Measurements from ENCODE around the gene ARHGEF37.

ARHGEF37 gene

DNA sequence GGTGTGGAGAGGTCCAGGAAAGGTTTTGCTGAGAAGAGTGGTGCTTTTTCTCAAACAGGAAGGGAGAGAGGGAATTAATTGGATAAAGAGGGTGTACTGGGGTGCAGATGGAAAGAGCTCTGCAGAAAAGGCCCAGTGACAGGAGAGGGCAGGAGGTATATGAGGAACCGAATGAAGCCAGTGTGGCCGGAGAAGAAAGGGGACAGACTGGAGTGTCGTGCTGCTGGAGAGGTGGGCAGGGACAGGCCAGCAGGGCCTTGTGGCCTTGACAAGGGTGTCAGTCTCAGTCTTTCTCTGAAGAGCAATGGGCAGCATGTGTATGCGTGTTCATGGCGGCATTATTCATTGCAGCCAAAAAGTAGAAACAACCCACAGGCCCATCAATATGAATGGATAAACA lies 48.1 kb downstream of the ARHGEF37 start:
- no peak for DNase-seq (ENCODE audit: low read depth)

DNA sequence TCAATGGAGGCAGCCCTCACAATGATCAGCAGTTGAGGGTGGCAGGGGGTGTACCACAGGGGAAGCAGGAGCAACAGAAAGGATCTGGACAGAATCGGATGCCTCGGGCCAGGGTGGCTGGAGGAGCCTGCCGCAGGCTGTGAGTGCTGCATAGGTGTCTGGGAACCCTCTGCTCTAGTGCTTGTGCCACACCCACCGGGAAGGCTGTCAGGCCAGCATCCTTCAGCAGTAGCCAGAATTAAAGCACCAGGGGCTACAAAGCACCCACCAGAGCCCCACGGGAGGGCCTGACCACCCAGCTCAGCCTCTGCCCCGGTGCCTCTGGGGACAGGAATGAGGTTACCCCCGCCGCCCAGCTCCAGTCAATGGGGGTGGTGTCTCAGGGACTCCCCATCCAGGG lies 49.0 kb downstream of the ARHGEF37 start:
- no peak for DNase-seq (ENCODE audit: low read depth)

DNA sequence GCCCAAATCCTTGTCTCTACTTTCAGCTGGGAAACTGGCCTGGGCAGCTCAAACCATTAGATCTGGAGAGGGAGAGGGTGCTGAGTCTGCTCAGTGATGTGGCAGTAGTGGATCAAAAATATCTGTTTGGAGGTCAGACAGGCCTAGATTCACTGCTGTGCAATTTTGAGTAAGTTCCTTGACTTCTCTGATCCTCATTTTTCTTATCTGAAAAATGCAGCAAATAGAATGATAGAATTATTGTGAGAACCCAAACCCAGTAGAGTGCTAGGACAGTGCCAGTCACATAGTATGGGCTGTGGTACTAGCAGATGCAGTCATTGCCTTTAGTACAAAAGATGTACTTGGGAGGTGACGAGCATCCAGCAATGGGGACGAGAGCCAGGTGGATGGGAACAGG lies 50.2 kb downstream of the ARHGEF37 start:
- no peak for DNase-seq (ENCODE audit: low read depth)

DNA sequence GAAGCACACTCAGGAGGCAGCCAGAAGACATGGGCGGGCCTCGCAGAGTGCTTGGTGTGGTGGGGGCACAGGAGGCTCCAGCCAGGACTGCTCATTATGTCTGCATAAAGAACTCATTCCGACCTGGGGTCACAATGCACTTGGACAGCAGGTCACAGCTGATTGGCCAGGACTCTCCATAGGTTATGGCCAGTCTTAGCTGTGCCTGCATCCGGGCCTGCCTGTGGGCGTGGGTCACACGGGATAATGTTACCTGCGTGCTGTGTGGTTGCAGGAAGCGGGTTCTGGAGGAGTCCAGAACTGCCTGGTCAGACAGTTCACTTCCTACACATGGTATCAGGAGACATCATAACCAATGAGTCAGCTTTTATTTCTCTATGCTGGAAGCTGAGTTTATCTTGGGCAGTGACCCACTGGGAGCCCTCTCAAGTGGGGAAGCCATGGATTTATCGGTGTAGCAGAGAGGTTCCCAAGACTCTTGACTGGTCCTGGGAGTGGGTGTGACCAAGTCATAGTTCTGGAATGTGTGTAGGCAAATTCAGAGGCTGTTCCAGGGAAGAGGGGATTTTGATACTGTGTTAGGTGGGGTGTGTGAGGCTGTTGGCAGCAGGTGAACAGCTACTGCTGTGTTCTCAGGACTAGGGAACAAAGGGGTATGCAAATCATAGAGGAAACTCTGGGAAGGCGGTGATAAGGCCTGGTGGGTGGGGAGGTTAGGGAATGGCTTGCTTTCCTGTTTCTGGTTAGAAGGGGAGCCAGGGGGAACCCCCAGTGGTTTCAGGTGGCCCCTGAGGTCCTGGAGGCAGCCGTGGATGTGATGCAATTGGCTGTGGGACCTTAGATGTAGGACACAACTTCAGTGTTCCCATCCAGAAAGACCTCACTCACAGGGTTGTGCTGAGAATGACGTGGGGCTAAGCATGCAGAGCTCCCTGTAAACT lies 51.3 kb downstream of the ARHGEF37 start:
- DNase-seq (ENCODE audit: low read depth): no peak

DNA sequence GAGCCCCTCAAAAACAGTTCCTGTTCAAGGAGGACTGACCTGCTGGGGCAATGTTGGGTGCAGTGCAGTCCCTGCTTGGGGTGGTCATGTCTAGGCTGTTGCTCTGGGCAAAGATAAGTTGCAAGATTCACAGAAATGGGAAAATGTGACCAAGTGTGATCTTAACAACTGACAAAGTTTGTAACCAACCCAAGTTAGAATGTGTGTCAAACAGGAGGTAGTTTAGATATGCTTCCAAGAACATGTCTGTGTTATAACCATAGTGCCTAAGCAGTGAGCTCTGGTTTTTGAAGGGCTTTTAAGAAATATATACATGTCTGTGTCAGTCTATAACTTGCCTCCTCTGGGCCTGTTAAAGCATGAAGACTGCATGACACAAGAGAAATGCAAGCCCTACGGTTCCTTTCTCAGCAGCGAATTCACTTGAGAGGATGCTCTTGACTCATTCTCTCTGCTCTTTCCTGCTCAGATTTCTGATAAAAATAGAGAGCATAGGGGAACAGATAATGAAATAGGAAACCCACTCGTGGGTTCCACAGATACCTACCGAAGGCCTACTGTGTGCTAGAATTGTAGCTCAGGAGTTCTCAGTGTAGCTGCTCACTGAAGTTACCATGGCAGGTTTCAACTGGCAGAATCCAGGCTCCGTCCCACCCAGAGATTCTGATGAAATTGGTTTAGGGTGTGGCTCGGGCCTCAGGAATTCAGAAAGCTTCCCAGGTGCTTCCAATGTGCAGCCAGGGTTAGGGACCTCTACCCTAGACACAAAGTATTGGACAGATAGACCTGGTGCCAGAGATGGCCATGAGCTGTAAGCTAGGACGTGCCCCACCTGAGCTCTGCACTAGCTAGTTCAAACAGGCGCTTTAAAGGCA lies 52.4 kb downstream of the ARHGEF37 start:
- DNase-seq (ENCODE audit: low read depth): no peak

DNA sequence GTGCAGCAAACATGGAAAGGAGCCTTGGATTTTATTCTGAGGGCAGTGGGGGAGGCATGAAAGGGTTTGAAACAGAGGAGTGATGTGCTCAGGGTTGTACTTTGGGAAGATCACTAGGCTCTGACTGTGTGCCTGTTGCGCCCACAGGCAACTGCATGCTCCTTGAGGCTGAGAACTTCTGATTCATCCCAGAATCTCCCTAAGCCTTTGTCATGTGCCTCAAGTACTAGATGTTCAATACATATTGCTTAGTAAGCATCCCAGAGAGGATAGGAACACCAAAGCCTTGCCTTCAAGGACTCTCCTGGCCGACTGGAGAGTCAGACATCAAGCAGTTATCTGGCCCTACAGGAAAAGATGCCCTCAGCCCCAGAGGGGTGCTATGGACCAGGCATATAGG lies 54.1 kb downstream of the ARHGEF37 start:
- no peak for DNase-seq (ENCODE audit: low read depth)

GRCh38 chr5:149636191-149636860 lies 55.0 kb downstream of the ARHGEF37 start:
- DNase-seq (ENCODE audit: low read depth): no peak

- DNase-seq (ENCODE audit: low read depth): no peak
Observed at GRCh38 chr5:149636861-149637246, 55.6 kb downstream of the ARHGEF37 start.

DNA sequence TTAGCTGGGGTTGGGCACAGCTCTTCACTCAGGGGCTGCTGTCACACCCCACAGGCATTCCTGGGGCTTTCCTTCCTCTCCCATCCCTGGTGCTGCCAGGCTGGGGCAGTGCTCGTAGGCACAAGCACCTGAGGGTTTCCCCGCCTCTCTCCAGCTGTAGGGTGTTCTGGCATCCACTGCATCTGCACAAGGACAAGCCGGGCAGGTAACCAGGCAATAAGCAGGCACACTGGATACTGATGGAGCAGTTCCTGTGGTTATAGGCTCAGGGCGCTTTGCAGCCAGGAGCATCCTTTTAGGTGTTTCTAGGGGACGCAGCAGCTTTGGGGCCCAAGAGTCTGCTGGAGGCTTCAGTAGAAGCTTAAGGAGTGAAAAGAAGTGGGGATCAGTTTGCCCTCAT lies 56.8 kb downstream of the ARHGEF37 start:
- no peak for DNase-seq (ENCODE audit: low read depth)

DNA sequence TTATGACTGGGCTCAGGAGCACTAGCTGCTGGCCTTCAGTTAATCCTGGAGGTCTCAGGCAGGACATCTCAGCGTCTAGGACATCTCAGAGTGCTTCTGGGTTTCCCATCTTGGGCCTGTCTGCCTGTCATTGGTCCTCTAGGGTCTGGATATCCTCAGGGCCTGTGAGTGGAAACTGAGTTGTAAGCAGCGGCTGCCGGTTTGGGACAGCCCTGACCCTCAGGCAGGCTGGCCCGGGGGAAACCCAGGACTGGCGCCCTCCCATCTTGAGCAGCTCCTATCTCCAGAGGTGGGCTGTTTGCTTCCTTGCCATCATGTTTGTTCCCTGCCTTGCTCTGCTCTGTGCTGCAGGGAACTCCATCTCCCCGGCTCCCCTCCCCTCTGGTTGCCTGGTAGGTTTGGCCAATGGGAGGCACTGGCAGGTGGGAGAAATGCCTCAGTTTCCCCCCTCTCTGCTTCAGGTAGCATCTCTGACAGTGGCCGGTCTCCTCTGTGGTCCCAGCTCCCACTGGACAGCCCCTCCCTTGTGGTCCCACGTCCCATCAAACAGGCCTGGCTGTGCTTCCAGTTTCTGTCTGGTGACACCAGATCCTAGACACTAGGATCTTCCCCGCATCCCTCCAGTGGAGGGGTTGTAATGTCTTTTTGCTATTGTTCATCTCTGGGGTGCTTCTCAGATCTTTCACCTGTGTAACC lies 57.4 kb downstream of the ARHGEF37 start:
- DNase-seq (ENCODE audit: low read depth): no peak

DNA sequence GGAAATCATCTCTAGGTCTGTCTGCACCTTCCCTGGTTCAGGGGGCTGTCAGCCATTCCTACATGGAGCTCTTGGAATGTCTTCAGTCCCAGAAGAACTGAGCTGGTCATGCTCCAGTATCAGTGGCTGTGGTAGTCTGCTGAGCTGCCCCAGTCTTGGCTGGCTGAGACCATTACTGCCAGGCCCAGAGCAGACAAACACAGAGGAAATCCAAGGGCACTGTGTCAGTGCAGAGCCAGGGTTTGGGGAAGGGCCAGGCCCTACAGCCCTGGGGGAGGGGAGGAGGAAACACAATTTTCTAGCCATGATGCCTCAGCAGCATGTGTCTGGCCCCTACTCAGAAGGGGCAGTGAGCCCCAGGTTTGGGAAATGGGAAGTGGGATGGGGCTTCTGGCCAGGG lies 58.4 kb downstream of the ARHGEF37 start:
- no peak for DNase-seq (ENCODE audit: low read depth)

DNA sequence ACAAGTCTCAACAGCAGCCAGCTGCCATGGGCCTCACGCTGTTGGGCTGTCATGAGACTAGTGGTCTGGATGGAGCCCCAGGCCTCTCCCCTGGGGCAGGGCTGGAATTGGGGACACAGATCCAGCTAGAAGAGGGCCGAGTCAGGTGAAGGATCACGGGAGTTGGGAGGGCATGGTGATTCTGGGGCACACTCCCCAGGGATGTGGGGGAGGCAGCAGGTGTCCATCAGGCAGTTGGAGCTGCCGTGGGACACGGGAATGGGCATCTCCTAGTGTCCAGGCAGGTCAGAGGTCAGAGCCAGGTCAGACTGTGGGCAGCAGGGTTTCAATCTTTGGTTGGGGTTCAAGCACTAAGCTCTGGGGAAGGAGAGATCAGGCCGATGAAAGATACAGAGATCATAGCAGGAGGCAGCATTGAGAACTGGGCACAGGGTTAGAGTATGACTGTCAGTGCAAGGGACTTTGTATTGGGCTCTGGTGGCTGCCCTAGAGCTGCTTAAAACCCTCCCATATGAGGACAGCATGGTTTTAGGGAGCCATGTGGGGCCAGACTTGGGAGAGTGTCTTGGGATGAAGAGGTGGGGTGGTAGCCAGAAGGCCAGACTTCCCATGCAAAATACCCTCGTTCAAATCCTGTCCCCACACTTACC lies 59.2 kb downstream of the ARHGEF37 start:
- no peak for DNase-seq (ENCODE audit: low read depth)

GRCh38 chr5:149641000-149641576 lies 59.8 kb downstream of the ARHGEF37 start:
- DNase-seq (ENCODE audit: low read depth): no peak

GRCh38 chr5:149641600-149641999 lies 60.3 kb downstream of the ARHGEF37 start:
- DNase-seq (ENCODE audit: low read depth): no peak

DNA sequence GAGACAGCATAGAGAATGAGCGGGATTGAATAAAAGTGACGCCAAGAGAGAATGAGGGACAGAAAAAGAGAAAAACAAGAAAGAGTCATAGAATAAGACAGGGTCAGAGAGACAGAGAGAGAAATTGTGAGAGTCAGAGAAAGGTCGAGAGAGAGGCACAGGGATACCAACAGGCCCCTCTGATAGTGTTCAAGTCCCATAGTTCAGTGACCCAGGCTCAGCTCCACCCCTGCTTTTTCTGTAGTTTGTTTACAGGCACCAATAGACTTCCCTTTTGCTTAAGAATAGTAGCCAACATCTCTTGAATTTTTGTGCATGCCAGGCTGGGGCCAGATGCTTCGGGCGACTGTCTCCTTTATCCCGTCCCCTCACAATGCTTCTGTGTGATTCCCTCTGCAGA lies 62.5 kb downstream of the ARHGEF37 start:
- no peak for DNase-seq (ENCODE audit: low read depth)

- no peak for DNase-seq (ENCODE audit: low read depth)
Observed at GRCh38 chr5:149644629-149645028, 63.3 kb downstream of the ARHGEF37 start.

- no peak for DNase-seq (ENCODE audit: low read depth)
Observed at GRCh38 chr5:149645236-149645635, 63.9 kb downstream of the ARHGEF37 start.

DNA sequence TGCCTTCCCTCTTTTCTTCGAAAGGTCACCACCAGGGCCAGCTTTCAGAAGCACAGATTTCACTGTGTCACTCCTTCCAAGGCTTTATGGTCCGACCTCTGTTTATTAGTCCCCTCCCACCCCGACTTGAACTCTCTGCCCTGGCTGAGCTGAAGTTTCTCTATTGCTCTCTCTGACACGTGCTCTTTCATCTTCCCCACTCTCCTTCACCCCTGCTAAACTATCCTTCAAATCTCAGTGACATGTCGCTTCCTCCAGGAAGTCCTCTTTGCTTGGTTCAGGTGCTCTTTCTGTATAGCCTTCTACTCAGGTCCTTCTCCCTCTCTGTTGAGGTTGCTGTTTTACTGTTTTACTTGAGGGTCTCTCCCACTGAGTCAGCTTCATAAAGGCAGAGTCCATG lies 64.4 kb downstream of the ARHGEF37 start:
- DNase-seq (ENCODE audit: low read depth): no peak

GRCh38 chr5:149646564-149646963 lies 65.3 kb downstream of the ARHGEF37 start:
- no peak for DNase-seq (ENCODE audit: low read depth)

GRCh38 chr5:149647334-149647733 lies 66.0 kb downstream of the ARHGEF37 start:
- DNase-seq (ENCODE audit: low read depth): no peak
